ENCODE measurements around the gene TMEM208. TPM values are rescaled to one million over a fixed set of nuclear protein-coding genes. Genes with fewer than 3 reads are reported as not detected.

Gene TMEM208
- polyA plus RNA-seq, 4 donors: 63.0 to 153 (median 102) TPM

- whole genome bisulfite sequencing, 3 donors: 98 to 100% (median 98%) methylated on average over 3 of the region's 3 CpGs
- Histone ChIP-seq H3K4me3 (ENCODE audit: low read depth in 1 of 3, low read length in 3 of 3) (no peak overlapping the region), H3K4me1 (ENCODE audit: control insufficient read depth in 3 of 3, insufficient read depth in 2 of 3, low read depth in 1 of 3, low read length in 2 of 3) (peaks cover 0 to 19% (median 2%) of the 10 kb centered on the region in 3 donors), H3K27me3 (ENCODE audit: control insufficient read depth in 3 of 3, insufficient read depth in 3 of 3, low read length in 3 of 3) (no peaks in the 10 kb centered on the region), H3K9me3 (ENCODE audit: control insufficient read depth in 2 of 2, insufficient read depth in 1 of 2, low read depth in 1 of 2, low read length in 1 of 2) (no peaks in the 10 kb centered on the region), H3K36me3 (ENCODE audit: control insufficient read depth in 3 of 3, insufficient read depth in 2 of 3, low read depth in 1 of 3, low read length in 3 of 3) (peaks cover 8 to 71% (median 12%) of the 10 kb centered on the region in 3 donors), H3K27ac (ENCODE audit: low read depth in 1 of 3, low read length in 2 of 3) (no peak overlapping the region)
- no peak for DNase-seq
- no peak for FAIRE-seq
Measured at GRCh38 chr16:67238278-67238575, 11.3 kb downstream of the TMEM208 start.

- Histone ChIP-seq H3K4me1 (ENCODE audit: control insufficient read depth in 3 of 3, insufficient read depth in 2 of 3, low read depth in 1 of 3, low read length in 2 of 3) (peaks cover 2 to 19% (median 2%) of the 10 kb centered on the region in 3 donors), H3K27ac (ENCODE audit: low read depth in 1 of 3, low read length in 2 of 3) (no peak overlapping the region), H3K36me3 (ENCODE audit: control insufficient read depth in 3 of 3, insufficient read depth in 2 of 3, low read depth in 1 of 3, low read length in 3 of 3) (peaks cover 8 to 72% (median 12%) of the 10 kb centered on the region in 3 donors), H3K9me3 (ENCODE audit: control insufficient read depth in 2 of 2, insufficient read depth in 1 of 2, low read depth in 1 of 2, low read length in 1 of 2) (no peaks in the 10 kb centered on the region), H3K4me3 (ENCODE audit: low read depth in 1 of 3, low read length in 3 of 3) (no peak overlapping the region), H3K27me3 (ENCODE audit: control insufficient read depth in 3 of 3, insufficient read depth in 3 of 3, low read length in 3 of 3) (no peaks in the 10 kb centered on the region)
- DNase-seq: no peak
- no peak for FAIRE-seq
- 93 to 94% (median 93%) methylated on average over 9 of the region's 9 CpGs for WGBS, 3 donors
Measured at GRCh38 chr16:67238806-67239470, 12.0 kb downstream of the TMEM208 start.

GRCh38 chr16:67240506-67240905, 13.6 kb downstream of the TMEM208 start:
- H3K4me3 ChIP-seq (ENCODE audit: low read depth in 1 of 3, low read length in 3 of 3): no peak overlapping the region
- no peaks in the 10 kb centered on the region for H3K9me3 ChIP-seq (ENCODE audit: control insufficient read depth in 2 of 2, insufficient read depth in 1 of 2, low read depth in 1 of 2, low read length in 1 of 2)
- peaks cover 8 to 57% (median 12%) of the 10 kb centered on the region in 3 donors for H3K36me3 ChIP-seq (ENCODE audit: control insufficient read depth in 3 of 3, insufficient read depth in 2 of 3, low read depth in 1 of 3, low read length in 3 of 3)
- no peak for DNase-seq
- H3K4me1 ChIP-seq (ENCODE audit: control insufficient read depth in 3 of 3, insufficient read depth in 2 of 3, low read depth in 1 of 3, low read length in 2 of 3): peaks cover 2 to 19% (median 5%) of the 10 kb centered on the region in 3 donors
- no peak for FAIRE-seq
- WGBS, 3 donors: 68 to 75% (median 68%) methylated on average over 4 of the region's 4 CpGs
- no peaks in the 10 kb centered on the region for H3K27me3 ChIP-seq (ENCODE audit: control insufficient read depth in 3 of 3, insufficient read depth in 3 of 3, low read length in 3 of 3)
- H3K27ac ChIP-seq (ENCODE audit: low read depth in 1 of 3, low read length in 2 of 3): peak overlapping the region in 2 of 3 donors; percentile 11 to 53

DNA sequence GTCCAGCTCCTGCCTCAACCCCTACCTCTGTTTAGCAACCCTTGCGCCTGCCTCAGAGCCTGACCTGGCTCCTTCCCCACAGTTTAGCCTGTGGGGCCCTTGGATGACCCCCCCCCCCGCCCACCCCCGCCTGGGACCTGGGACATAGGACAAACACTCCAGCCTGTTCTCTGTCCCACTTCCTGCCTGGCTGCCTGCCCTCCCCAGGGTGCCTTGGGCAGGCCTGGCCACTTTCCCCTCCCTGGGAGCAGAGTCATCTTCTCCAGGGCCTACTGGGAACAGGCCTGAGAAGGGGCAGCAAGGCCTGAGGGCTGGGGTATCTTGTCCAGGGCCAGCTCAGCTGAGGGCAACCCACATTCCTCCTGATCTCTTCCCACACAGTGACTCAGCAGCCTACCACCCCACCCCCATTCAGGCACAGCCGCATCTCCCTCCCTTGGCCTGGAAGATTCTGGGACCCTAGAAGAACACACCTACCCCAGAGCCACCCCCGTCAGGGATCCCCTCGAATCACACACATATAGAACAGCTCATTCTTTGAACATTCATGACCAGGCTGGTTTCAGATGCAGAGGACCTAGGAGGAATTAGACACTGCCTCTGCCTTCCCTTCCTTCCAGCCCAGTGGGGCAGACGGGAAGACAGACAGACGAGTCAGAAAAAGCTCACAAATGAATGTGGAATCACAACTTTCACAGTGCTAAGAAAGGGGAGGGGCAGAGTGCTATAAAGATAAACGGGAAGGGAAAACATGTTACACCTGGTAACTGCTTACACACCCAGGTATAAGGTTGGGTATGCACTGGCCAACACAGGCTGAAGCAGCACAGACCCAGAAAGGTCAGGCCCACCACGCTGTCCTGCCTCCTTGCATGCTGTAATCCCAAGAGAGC, 14.3 kb downstream of the TMEM208 start:
- WGBS, 3 donors: 16 to 49% (median 26%) methylated on average over 9 to 10 of the region's 10 CpGs
- Histone ChIP-seq H3K4me1 (ENCODE audit: control insufficient read depth in 3 of 3, insufficient read depth in 2 of 3, low read depth in 1 of 3, low read length in 2 of 3) (peaks cover 2 to 24% (median 5%) of the 10 kb centered on the region in 3 donors), H3K27me3 (ENCODE audit: control insufficient read depth in 3 of 3, insufficient read depth in 3 of 3, low read length in 3 of 3) (no peaks in the 10 kb centered on the region), H3K9me3 (ENCODE audit: control insufficient read depth in 2 of 2, insufficient read depth in 1 of 2, low read depth in 1 of 2, low read length in 1 of 2) (no peaks in the 10 kb centered on the region), H3K36me3 (ENCODE audit: control insufficient read depth in 3 of 3, insufficient read depth in 2 of 3, low read depth in 1 of 3, low read length in 3 of 3) (peaks cover 6 to 49% (median 12%) of the 10 kb centered on the region in 3 donors), H3K4me3 (ENCODE audit: low read depth in 1 of 3, low read length in 3 of 3) (no peak overlapping the region), H3K27ac (ENCODE audit: low read depth in 1 of 3, low read length in 2 of 3) (peak overlapping the region; percentile 5 to 72 (median 40))
- FAIRE-seq: no peak
- DNase-seq: peak; percentile 60 to 67

GRCh38 chr16:67242138-67242730, 15.3 kb downstream of the TMEM208 start:
- FAIRE-seq (no peak), DNase-seq (no peak)
- Histone ChIP-seq H3K36me3 (ENCODE audit: control insufficient read depth in 3 of 3, insufficient read depth in 2 of 3, low read depth in 1 of 3, low read length in 3 of 3) (peaks cover 1 to 40% (median 10%) of the 10 kb centered on the region in 3 donors), H3K9me3 (ENCODE audit: control insufficient read depth in 2 of 2, insufficient read depth in 1 of 2, low read depth in 1 of 2, low read length in 1 of 2) (no peaks in the 10 kb centered on the region), H3K27me3 (ENCODE audit: control insufficient read depth in 3 of 3, insufficient read depth in 3 of 3, low read length in 3 of 3) (no peaks in the 10 kb centered on the region), H3K4me3 (ENCODE audit: low read depth in 1 of 3, low read length in 3 of 3) (no peak overlapping the region), H3K4me1 (ENCODE audit: control insufficient read depth in 3 of 3, insufficient read depth in 2 of 3, low read depth in 1 of 3, low read length in 2 of 3) (peaks cover 2 to 24% (median 5%) of the 10 kb centered on the region in 3 donors), H3K27ac (ENCODE audit: low read depth in 1 of 3, low read length in 2 of 3) (peak overlapping the region in 2 of 3 donors; percentile 39 to 72)
- 86 to 89% (median 89%) methylated on average over 4 of the region's 4 CpGs for WGBS, 3 donors

GRCh38 chr16:67243481-67243880, 16.6 kb downstream of the TMEM208 start:
- Histone ChIP-seq H3K36me3 (ENCODE audit: control insufficient read depth in 3 of 3, insufficient read depth in 2 of 3, low read depth in 1 of 3, low read length in 3 of 3) (peaks cover 0 to 28% (median 4%) of the 10 kb centered on the region in 3 donors), H3K9me3 (ENCODE audit: control insufficient read depth in 2 of 2, insufficient read depth in 1 of 2, low read depth in 1 of 2, low read length in 1 of 2) (no peaks in the 10 kb centered on the region), H3K27me3 (ENCODE audit: control insufficient read depth in 3 of 3, insufficient read depth in 3 of 3, low read length in 3 of 3) (peaks cover 0 to 8% (median 0%) of the 10 kb centered on the region in 3 donors), H3K4me1 (ENCODE audit: control insufficient read depth in 3 of 3, insufficient read depth in 2 of 3, low read depth in 1 of 3, low read length in 2 of 3) (peaks cover 2 to 33% (median 5%) of the 10 kb centered on the region in 3 donors), H3K4me3 (ENCODE audit: low read depth in 1 of 3, low read length in 3 of 3) (no peak overlapping the region), H3K27ac (ENCODE audit: low read depth in 1 of 3, low read length in 2 of 3) (peak overlapping the region in 1 of 3 donors; percentile 86)
- no peak for FAIRE-seq
- 76 to 83% (median 79%) methylated on average over 4 of the region's 4 CpGs for WGBS, 3 donors
- DNase-seq: no peak

DNA sequence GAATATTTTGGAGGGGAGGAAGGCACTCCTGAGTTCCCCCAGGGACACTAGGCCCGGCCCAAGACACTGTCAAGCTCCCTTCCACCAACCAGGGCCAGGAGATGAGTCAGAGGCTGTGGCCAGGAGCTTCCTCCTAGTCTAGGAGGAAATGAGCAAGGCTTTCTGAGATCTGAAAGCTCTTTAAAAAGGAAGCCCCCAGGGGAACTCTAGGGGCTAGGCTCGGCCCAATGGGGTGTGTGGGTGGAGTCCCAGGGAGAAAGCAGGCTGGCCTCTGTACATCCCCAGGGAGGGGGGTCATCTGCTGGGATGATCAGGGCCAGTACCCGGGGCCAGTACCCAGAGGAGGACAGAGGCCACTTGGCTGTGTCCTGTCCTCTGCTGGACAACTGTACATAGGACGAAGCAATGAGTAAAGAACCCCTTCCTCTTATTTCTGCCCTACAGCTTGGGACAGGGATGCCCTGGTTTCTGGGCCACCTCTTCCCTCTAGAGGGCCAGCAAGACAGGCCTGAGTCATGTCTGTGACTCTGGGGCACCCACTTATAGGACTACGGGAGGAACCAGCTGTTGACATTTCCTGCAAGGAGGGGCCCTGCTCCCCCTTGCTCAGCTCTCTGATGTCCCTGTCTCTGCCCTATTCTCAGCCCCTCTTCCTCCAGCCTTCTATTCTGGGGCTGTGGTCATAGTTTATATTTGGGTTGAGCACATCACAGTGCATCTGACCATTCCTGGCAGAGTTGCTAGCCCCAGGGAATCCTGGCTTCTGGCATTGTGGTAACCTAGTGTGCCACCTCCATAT, 17.7 kb downstream of the TMEM208 start:
- no peak for FAIRE-seq
- H3K27ac ChIP-seq (ENCODE audit: low read depth in 1 of 3, low read length in 2 of 3): peak overlapping the region in 1 of 3 donors; percentile 86
- 30 to 53% (median 43%) methylated on average over 5 of the region's 5 CpGs for WGBS, 3 donors
- peaks cover 2 to 41% (median 5%) of the 10 kb centered on the region in 3 donors for H3K4me1 ChIP-seq (ENCODE audit: control insufficient read depth in 3 of 3, insufficient read depth in 2 of 3, low read depth in 1 of 3, low read length in 2 of 3)
- peaks cover 0 to 17% (median 0%) of the 10 kb centered on the region in 3 donors for H3K36me3 ChIP-seq (ENCODE audit: control insufficient read depth in 3 of 3, insufficient read depth in 2 of 3, low read depth in 1 of 3, low read length in 3 of 3)
- DNase-seq: peak; percentile 15 to 61
- no peak overlapping the region for H3K4me3 ChIP-seq (ENCODE audit: low read depth in 1 of 3, low read length in 3 of 3)
- H3K9me3 ChIP-seq (ENCODE audit: control insufficient read depth in 2 of 2, insufficient read depth in 1 of 2, low read depth in 1 of 2, low read length in 1 of 2): no peaks in the 10 kb centered on the region
- H3K27me3 ChIP-seq (ENCODE audit: control insufficient read depth in 3 of 3, insufficient read depth in 3 of 3, low read length in 3 of 3): peaks cover 0 to 18% (median 3%) of the 10 kb centered on the region in 3 donors

Data from small intestine (tissue), 7 donors.